ENCODE measurements around the gene HOOK2.
"Not testable (repeated sequence)": the region's sequence is repeated elsewhere in the genome, so short reads cannot be mapped to it uniquely, and the experiment has no call there.

Gene HOOK2, protein sequence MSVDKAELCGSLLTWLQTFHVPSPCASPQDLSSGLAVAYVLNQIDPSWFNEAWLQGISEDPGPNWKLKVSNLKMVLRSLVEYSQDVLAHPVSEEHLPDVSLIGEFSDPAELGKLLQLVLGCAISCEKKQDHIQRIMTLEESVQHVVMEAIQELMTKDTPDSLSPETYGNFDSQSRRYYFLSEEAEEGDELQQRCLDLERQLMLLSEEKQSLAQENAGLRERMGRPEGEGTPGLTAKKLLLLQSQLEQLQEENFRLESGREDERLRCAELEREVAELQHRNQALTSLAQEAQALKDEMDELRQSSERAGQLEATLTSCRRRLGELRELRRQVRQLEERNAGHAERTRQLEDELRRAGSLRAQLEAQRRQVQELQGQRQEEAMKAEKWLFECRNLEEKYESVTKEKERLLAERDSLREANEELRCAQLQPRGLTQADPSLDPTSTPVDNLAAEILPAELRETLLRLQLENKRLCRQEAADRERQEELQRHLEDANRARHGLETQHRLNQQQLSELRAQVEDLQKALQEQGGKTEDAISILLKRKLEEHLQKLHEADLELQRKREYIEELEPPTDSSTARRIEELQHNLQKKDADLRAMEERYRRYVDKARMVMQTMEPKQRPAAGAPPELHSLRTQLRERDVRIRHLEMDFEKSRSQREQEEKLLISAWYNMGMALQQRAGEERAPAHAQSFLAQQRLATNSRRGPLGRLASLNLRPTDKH

DNA sequence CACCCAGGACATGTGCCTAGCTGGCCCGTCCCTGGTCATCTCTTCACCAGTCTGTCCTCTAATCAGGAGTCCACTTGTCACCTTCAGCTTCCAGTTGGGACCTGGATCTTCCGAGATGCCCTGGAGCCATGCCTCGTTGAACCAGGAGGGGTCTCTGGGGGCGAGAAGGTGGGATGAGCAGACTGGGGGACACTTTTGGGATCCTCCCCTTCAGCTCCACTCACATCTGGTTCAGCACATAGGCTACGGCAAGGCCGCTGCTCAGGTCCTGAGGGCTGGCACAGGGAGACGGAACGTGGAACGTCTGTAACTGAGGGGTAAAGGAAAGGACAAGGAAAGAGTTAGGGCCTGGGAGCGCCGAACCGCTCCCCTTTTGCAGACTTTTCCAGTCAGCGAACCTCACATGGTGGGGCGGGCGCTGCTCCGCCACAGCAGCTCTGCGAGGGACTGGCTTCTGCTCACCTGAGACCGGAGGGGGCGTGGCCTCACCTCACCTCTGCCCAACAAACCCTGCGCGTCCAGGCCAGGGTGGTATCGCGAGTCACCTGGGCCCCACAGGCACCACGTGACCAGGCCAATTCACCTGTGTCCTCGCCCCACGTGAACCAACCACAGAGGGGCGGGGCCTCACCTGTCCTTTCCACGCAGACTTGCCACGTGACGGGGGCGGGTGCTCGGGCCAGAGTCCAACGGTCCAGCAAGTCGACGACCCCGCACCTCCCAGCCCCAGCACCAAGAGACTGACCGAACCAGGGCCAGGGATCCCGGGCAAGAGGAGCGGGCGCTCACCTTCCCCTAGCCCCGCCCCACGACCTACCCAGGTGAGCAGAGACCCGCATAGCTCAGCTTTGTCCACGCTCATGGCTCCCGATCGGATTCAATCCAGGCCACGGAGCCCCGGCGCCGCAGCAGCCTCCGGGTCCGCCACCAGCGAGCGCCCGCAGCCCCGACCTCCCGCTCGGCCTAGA, at the start of gene HOOK2:
TSS of gene HOOK2 (minus strand) at position 965 of the 968 bp plus-strand sequence. CDS start at position 862, 103 bp downstream.
- peak in 1 of 2 donors; percentile 34 for DNase-seq

DNA sequence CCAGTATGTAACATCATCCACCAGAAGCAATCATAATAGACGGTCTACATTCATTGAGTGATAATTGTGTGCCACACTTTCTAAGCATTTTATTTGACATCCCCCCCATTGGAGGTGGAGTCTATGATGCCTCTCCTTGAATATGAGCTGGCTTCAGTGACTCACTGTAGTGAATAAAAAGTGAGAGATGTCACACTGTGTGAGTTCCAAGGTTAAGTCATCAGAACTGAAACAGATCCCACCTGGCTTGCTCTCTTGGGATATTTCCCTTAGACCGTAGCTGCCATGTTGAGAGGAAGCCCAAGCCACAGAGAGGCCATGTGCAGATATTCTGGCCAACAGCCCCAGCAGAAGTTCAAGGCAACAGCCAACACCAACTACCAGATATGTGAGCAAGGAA, 46.4 kb upstream of the HOOK2 start:
- DNase-seq, result no peak

DNA sequence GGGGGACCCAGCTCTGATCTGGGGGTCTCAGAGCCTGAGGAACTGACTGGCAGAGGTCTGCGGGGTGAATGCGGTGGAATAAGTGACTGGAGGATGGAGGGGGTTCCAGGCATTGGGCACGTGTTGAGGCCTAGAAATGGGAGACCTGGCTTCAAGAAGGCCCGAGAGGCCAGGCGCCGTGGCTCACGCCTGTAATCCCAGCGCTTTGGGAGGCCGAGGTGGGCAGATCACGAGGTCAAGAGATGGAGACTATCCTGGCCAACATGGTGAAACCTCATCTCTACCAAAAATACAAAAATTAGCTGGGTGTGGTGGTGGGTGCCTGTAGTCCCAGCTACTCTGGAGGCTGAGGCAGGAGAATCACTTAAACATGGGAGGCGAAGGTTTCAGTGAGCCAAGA, 42.5 kb upstream of the HOOK2 start:
- DNase-seq, result not testable (repeated sequence)

DNA sequence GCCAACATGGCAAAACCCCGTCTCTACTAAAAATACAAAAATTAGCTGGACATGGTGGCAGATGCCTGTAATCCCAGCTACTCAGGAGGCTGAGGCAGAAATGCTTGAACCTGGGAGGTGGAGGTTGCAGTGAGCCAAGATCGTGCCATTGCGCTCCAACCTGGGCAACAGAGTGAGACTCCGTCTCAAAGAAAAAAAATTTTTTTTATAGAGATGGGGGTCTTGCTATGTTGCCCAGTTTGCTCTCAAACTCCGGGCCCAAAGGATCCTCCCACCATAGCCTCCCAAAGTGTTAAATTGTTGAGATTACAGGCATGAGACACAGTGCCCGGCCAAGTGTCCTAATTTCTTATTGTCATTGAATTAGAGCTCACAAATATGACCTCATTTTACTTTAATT, 41.8 kb upstream of the HOOK2 start:
- not testable (repeated sequence) for DNase-seq

DNA sequence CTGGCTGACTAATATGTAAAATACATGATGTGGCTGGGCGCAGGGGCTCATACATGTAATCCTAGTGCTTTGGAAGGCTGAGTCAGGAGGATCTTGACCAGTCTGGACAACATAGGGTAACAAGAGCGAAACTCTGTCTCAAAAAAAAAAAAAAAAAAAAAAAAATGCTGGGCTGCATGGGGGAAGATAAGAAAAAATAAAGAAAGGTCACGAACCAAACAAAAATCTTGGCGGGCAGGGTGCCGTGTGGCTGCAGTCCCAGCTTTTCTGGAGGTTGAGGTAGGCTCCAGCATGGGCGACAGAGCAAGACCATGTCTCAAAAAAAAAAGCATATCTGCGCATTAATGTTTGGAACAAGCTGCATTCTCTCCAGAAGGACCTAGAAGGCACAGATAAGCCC, 39.7 kb upstream of the HOOK2 start:
- DNase-seq, result no peak

DNA sequence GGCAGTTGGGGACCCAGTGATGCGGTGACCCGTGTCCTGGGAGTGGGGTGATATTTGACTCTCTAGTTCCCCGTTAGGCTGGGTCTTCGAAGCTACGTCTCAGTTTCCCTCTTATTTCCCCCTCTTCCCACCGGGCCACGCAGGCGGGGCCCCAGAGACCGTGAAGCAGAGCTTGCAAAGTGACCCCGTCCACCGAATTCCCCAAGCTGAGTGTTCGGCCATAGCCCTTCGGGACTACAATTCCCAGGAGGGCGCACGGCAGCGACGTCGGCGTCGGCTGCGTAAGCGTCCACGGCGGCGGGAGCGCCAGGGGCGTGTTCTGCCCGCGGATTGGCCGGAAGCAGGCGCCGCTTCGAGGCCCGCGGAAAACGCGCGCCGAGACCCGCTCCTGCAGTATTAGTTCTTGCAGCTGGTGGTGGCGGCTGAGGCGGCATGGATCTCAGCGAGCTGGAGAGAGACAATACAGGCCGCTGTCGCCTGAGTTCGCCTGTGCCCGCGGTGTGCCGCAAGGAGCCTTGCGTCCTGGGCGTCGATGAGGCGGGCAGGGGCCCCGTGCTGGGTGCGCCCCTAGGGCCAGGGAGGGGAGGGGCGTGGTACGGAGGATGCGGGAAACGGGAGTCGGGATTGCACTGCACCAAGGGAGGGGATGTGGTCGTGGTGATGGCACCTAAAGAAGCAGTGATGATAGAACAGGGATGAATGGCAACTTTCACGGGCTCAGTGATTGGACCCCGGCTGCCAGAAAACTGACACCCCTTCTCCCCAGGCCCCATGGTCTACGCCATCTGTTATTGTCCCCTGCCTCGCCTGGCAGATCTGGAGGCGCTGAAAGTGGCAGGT, 31.1 kb upstream of the HOOK2 start, which contains the start of gene RNASEH2A:
TSS of gene RNASEH2A (plus strand) at position 343 of the 840 bp plus-strand sequence. CDS start at position 433, 90 bp downstream.
- peak; percentile 88 to 91 for DNase-seq

DNA sequence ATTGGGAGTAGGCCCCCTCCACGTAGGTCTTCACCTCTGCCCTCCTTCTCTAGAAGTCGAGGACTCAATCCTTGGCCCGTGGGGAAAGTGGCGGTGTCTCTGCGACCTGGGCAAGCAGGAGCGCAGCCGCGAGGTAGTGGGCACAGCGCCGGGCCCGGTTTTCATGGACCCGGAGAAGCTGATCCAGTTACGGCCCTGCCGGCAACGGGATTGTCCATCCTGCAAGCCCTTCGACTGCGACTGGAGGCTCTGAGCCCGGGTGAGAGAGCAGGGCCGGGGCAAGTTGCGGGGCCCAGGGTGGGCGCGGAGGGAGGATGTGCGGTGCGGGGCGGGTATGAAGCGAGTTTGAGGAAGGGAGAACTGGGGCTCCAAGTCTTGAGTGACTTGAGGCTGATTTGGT, 28.7 kb upstream of the HOOK2 start:
- DNase-seq, result no peak

DNA sequence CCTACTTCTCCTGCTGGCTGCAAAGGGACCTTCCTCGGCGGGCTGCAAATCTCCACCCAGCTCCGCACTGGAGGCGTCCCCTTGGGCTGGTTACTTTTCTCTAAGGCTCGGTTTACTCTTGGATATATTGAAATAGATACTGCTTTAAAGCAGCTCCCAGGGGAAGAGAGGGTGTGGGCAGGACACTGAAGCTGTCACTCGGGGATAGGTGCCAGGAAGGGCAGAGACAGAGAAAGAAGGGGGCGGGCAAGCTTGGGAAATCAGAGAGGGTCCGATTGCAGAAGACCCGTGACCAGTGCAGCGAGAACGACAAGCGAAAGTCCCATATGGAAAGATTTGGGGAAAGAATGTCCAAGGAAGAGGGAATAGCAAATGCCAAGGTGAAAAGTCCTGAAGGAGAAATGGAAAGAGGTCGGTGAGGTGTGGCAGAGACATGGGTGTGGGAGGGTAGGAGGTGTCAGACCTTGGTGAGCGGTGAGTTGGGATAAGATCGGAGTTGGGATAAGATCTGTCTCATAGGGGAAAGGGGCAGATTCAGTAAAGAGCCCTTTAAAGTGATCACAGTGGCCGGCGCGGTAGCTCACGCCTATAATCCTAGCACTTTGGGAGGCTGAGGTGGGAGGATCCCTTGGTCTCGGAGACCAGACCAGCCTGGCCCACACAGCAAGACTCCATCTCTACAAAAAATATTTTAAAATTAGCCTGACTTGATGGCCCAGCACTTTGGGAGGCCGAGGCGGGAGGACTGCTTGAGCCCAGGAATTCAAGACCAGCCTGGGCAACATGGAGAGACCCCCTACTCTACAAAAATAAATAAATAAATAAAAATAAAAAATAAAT, 27.1 kb upstream of the HOOK2 start:
- DNase-seq, result no peak

DNA sequence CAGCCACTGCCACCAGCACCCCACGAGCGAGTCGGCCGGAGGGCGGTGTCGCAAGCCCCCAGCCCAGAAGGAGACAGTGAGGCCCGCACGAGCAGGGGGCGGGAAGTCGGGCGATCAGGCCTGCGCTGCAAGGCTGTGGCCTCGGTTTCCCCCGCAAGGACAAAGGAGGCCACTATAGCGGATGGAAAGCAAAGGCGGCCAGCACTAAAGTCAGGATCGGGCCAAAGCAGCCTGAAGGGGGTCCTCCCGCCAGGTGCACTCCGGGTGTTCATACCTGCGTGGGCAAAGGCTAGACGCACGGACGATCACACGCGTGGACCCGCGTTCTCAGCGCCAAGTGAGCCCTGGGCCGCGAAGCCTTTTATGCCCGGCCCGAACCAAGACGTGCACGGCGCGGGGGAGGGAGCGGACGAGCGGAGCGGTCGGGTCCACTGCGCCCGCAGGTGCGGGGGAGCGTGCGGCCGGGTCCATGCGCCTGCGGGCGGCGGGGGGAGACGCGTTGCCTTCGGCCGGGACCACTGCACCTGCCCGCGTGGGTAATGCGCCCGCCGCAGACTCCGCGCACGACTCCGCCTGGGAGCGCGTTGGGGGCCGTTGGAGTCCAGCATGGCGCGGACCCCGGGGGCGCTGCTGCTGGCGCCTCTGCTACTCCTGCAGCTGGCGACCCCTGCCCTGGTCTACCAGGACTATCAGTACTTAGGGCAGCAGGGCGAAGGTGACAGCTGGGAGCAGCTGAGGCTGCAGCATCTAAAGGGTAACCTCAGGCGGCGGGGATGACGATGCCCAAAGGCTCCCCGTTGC, 26.3 kb upstream of the HOOK2 start, which contains the start of the genes PRDX2 and THSD8:
TSS of gene PRDX2 (minus strand) at position 335 of the 801 bp plus-strand sequence. CDS start 539 bp downstream, outside the sequence.
TSS of gene THSD8 (plus strand) at position 604 of the 801 bp plus-strand sequence. CDS start at position 607, 3 bp downstream.
- peak; percentile 79 to 86 for DNase-seq

DNA sequence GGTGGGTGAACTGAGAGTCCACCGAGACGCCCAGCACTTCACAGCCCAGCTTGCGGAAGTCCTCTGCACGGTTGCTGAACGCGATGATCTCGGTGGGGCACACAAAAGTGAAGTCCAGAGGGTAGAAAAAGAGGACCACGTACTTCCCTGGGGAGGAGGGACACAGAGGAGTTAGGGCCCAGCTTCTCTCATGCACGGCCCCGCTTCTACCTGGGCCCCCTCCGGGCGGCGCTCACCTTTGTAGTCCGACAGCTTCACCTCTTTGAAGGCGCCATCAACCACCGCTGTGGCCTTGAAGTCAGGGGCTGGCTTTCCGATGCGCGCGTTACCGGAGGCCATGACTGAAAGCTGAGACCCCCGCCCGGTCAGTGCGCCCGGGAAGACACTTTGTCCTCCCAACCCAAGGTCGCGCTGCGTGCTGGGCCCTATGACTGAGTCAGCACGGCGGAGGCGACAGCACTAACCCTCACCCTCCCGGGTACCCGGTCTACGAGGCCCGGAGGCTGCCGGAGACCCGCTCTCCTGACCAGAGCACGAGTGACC, 25.6 kb upstream of the HOOK2 start:
- peak in 1 of 2 donors; percentile 44 for DNase-seq

DNA sequence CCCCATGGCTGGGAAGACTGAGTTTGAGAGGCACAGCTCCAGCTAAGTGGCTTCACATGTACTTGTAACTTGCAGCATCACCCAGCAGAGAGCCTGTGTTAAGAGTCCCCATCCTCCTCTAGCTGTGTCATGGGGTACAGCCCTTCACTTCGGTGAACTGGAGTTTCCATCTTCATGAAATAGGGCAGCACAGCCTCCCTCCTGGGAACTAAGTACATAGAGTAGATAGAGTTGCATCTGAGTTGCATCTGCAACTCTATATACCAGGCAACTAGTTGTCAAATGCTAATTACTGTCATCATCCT, 25.1 kb upstream of the HOOK2 start:
- no peak for DNase-seq

DNA sequence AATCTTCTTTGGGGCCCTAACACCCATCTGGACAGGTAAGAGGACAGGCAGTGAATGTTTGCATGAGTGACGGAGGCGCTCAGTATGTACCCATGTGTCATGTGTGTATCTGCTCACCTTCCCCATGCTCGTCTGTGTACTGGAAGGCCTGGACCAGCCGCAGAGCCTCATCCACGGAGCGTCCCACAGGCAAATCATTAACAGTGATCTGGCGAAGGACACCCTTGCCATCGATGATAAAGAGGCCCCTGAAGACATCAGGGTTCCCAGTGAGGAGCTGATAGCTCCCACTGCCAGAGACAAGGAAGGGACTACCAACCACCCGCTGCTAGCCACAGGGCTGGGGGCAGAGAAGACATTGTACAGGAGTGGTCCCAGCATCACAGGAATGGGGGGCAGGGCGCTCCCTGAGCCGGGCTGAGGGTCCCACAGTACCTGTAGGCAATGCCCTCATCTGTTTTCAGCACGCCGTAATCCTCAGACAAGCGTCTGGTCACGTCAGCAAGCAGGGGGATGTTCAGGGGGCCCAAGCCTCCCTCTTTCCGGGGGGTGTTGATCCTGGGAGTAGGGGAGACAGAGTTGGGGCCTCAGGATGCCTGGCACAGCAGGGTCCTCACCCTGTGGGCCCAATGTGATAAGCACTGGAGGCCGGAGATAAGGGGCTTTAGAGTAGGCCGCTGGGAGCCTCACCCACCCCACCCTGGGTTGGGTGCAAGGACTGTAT, 24.6 kb upstream of the HOOK2 start:
- DNase-seq, result no peak

DNA sequence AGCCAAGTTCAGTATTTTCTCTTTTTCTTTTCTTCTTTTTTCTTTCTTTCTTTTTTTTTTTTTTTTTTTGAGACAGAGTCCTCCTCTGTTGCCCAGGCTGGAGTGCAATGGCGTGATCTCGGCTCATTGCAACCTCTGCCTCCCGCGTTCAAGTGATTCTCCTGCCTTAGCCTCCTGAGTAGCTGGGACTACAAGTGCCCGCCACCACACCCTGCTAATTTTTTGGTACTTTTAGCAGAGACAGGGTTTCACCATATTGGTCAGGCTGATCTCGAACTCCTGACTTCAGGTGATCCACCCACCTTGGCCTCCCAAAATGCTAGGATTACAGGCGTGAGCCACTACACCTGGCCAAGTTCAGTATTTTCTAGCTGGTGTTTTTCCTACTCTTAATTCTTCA, 22.3 kb upstream of the HOOK2 start:
- DNase-seq, result not testable (repeated sequence)

DNA sequence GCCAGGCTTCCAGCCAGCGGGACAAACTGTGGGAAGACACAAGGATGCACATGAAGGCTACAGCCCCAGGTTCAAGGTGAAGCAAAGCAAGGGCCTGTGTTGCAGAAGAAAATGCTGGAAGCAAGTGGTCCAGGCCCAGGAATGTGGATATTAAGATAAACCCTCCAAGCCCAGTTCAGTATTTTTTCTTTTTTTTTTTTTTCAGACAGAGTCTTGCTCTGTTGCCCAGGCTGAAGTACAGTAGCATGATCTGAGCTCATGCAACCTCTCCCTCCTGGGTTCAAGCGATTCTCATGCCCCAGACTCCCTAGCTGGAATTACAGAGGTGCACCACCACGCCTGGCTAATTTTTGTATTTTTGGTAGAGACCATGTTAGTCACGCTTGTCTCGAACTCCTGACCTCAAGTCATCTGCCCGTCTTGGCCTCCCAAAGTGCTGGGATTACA, 21.8 kb upstream of the HOOK2 start:
- no peak for DNase-seq

DNA sequence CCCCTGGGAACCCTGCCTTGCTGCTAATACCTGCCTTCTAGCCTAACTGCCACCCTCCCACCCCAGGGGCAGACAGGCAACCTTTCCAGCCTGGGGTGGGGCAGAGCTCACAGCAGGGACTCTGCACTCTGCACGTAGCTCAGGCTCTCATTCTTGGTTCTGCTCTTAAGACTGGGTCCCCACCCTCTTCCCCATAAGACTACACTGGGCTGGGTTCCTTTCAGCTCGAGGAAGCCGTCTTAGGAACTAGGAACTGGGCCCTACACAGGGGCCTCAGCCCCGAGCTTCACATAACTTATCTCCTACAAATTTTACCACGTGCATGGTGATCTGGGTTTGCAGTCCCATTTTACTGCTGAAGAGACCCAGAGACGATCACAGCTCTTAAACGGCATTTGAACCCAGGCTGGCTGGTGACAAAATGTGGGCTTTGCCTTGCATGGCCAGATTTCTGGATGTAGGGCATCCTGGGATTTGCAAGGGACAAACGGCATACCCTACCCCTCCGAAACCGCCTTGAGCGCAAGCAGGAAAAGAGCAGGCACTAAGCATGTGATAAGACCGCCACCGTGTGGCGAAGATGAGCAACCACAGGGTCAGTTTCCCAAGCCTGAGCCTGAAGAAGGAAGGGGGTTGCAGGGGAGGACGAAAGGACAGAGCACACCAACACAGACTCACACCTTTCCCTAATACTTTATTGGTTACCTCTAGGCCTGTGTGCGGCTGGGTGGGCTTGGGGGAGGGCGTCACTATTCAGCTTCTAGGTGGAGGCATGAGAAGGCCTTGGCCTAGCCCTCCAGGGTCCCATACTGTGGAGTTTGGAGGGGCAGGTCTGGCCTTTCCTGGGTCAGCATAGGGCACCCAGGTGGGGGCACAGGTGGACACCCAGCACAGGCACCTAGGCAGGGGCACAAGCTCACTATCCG, 21.1 kb upstream of the HOOK2 start:
- peak; percentile 79 to 80 for DNase-seq

DNA sequence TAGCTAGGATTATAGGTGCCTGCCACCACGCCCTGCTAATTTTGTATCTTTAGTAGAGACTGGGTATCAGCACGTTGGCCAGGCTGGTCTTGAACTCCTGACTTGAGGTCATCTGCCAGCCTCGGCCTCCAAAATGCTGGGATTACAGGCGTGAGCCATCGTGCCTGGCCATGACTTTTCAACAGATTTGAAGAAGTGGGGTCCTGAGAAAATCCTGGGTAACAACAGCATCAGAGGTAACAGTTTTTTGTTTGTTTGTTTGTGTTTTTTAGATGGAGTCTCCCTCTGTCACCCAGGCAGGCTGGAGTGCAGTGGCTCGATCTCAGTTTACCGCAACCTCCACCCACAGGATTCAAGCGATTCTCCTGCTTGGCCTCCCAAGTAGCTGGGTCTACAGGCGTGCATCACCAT, 19.6 kb upstream of the HOOK2 start:
- DNase-seq, result no peak

DNA sequence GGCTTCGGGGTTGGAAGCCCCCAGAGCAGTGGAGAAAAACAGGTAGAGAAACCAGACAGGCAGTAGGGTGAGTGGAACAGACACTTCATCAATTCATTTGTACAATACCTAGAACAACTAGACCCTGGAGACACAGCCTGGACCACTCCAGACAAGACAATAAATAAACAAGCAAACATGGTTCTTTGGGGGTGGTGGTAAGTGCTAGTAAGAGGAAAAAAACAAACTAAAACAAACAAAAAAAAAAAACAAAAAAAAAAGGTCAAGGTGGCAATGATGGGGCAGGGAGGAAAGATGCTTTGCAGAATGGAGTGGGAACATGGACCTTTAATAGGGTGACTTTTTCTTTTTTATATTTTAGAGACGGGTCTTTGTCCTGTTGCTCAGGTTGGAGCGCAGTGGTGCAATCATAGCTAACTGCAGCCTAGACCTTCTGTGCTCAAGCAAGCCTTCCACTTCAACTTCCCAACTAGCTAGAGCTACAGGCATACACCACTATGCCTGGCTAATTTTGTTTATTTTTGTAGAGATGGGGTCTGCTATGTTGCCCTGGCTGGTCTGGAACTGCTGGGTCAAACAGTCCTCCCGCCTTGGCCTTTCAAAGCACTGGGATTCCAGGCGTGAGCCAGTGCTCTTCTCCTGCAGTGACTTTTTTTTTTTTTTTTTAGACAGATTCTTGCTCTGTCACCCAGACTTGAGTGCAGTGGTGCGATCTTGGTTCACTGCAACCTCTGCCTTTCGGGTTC, 19.0 kb upstream of the HOOK2 start:
- DNase-seq, result no peak

All from stimulated activated CD4-positive, alpha-beta T cell treated with anti-CD3 and anti-CD28 coated beads, Interleukin-2, amount 100 ng/mL, for 24 hours (primary cell).